Measurements from ENCODE around the gene DIS3L2. TPM values are rescaled to one million over a fixed set of nuclear protein-coding genes. Genes with fewer than 3 reads are reported as not detected.

DIS3L2 gene
- total and polyA plus RNA-seq, 3 experiments from 2014 or later = 16.4 to 29.5 (median 28.6) TPM

- H3K27ac Mint-ChIP-seq = peak overlapping the region in 2 of 8 donors; percentile 4 to 15
- CTCF ChIA-PET = interaction anchor here (1.6 kb wide), 1 partner anchor 19 kb away, joined by 5 read pairs; no protein-coding TSS in a partner anchor
These were observed 312.6 kb downstream of the DIS3L2 start for GRCh38 chr2:232273903-232274643.

GRCh38 chr2:232275670-232276069 lies 314.2 kb downstream of the DIS3L2 start:
- H3K27ac ChIP-seq (ENCODE audit: low read depth, low read length) = no peak overlapping the region
- Mint-ChIP-seq H3K4me1 (no peaks in the 10 kb centered on the region), H3K27me3 (peaks cover 0 to 4% of the 10 kb centered on the region in 2 donors), H3K4me3 (no peak overlapping the region), H3K36me3 (peaks cover 18 to 56% (median 23%) of the 10 kb centered on the region in 3 donors), H3K27ac (peak overlapping the region in 1 of 8 donors; percentile 64), H3K9me3 (peaks cover 0 to 4% (median 0%) of the 10 kb centered on the region in 5 donors)
- peaks cover 6% of the 10 kb centered on the region for H3K36me3 ChIP-seq (ENCODE audit: insufficient read depth, low read length)
- no peaks in the 10 kb centered on the region for H3K9me3 ChIP-seq (ENCODE audit: low read length)
- ChIA-PET POLR2A (no interaction called here), CTCF (interaction anchor here (1.3 kb wide), 1 partner anchor 18 kb away, joined by 4 read pairs; no protein-coding TSS in a partner anchor)
- H3K4me3 ChIP-seq (ENCODE audit: low read length) = no peak overlapping the region
- H3K27me3 ChIP-seq (ENCODE audit: insufficient read depth, low read length, poor library complexity, severe bottlenecking) = no peaks in the 10 kb centered on the region
- DNase-seq = no peak
- no peaks in the 10 kb centered on the region for H3K4me1 ChIP-seq (ENCODE audit: insufficient read depth, low read length)

More at GRCh38 chr2:232273903-232274643, 312.6 kb downstream of the DIS3L2 start:
- peaks cover 0 to 5% of the 10 kb centered on the region in 2 donors for H3K27me3 Mint-ChIP-seq
- Histone ChIP-seq H3K4me1 (ENCODE audit: insufficient read depth, low read length) (no peaks in the 10 kb centered on the region), H3K9me3 (ENCODE audit: low read length) (no peaks in the 10 kb centered on the region), H3K27me3 (ENCODE audit: insufficient read depth, low read length, poor library complexity, severe bottlenecking) (no peaks in the 10 kb centered on the region), H3K36me3 (ENCODE audit: insufficient read depth, low read length) (peaks cover 6% of the 10 kb centered on the region), H3K27ac (ENCODE audit: low read depth, low read length) (no peak overlapping the region), H3K4me3 (ENCODE audit: low read length) (no peak overlapping the region)
- peaks cover 14 to 53% (median 19%) of the 10 kb centered on the region in 3 donors for H3K36me3 Mint-ChIP-seq
- H3K4me3 Mint-ChIP-seq = no peak overlapping the region
- POLR2A ChIA-PET = no interaction called here
- peaks cover 0 to 4% (median 0%) of the 10 kb centered on the region in 5 donors for H3K9me3 Mint-ChIP-seq
- no peak for DNase-seq
- no peaks in the 10 kb centered on the region for H3K4me1 Mint-ChIP-seq

- POLR2A ChIA-PET = no interaction called here
- Histone ChIP-seq H3K4me1 (ENCODE audit: insufficient read depth, low read length) (no peaks in the 10 kb centered on the region), H3K27ac (ENCODE audit: low read depth, low read length) (no peak overlapping the region), H3K36me3 (ENCODE audit: insufficient read depth, low read length) (peaks cover 6% of the 10 kb centered on the region), H3K9me3 (ENCODE audit: low read length) (no peaks in the 10 kb centered on the region), H3K27me3 (ENCODE audit: insufficient read depth, low read length, poor library complexity, severe bottlenecking) (no peaks in the 10 kb centered on the region), H3K4me3 (ENCODE audit: low read length) (no peak overlapping the region)
- H3K27ac Mint-ChIP-seq = peak overlapping the region in 2 of 8 donors; percentile 23 to 64
- CTCF ChIA-PET = interaction anchor here (1.3 kb wide), 1 partner anchor 17 kb away, joined by 4 read pairs; no protein-coding TSS in a partner anchor
- peaks cover 0 to 2% of the 10 kb centered on the region in 2 donors for H3K27me3 Mint-ChIP-seq
- no peaks in the 10 kb centered on the region for H3K4me1 Mint-ChIP-seq
- no peak overlapping the region for H3K4me3 Mint-ChIP-seq
- no peak for DNase-seq
- H3K9me3 Mint-ChIP-seq = peaks cover 0 to 4% (median 0%) of the 10 kb centered on the region in 5 donors
- peaks cover 18 to 55% (median 24%) of the 10 kb centered on the region in 3 donors for H3K36me3 Mint-ChIP-seq
These were observed 314.7 kb downstream of the DIS3L2 start for GRCh38 chr2:232276084-232276732.

GRCh38 chr2:232276733-232277313 lies 315.3 kb downstream of the DIS3L2 start:
- Mint-ChIP-seq H3K4me3 (no peak overlapping the region), H3K4me1 (peaks cover 0 to 2% (median 0%) of the 10 kb centered on the region in 3 donors), H3K27ac (no peak overlapping the region), H3K9me3 (peaks cover 0 to 4% (median 0%) of the 10 kb centered on the region in 5 donors), H3K36me3 (peaks cover 18 to 58% (median 24%) of the 10 kb centered on the region in 3 donors), H3K27me3 (peaks cover 0 to 2% of the 10 kb centered on the region in 2 donors)
- peaks cover 6% of the 10 kb centered on the region for H3K36me3 ChIP-seq (ENCODE audit: insufficient read depth, low read length)
- H3K9me3 ChIP-seq (ENCODE audit: low read length) = no peaks in the 10 kb centered on the region
- POLR2A ChIA-PET = no interaction called here
- H3K27ac ChIP-seq (ENCODE audit: low read depth, low read length) = no peak overlapping the region
- no peaks in the 10 kb centered on the region for H3K4me1 ChIP-seq (ENCODE audit: insufficient read depth, low read length)
- H3K27me3 ChIP-seq (ENCODE audit: insufficient read depth, low read length, poor library complexity, severe bottlenecking) = no peaks in the 10 kb centered on the region
- H3K4me3 ChIP-seq (ENCODE audit: low read length) = no peak overlapping the region
- CTCF ChIA-PET = interaction anchor here (1.3 kb wide), 1 partner anchor 17 kb away, joined by 4 read pairs; no protein-coding TSS in a partner anchor
- DNase-seq = no peak

GRCh38 chr2:232278534-232278933 lies 317.0 kb downstream of the DIS3L2 start:
- CTCF ChIA-PET = interaction anchor here (1.0 kb wide), 1 partner anchor 14 kb away, joined by 3 read pairs; no protein-coding TSS in a partner anchor
- Mint-ChIP-seq H3K4me1 (peaks cover 2 to 7% (median 3%) of the 10 kb centered on the region in 3 donors), H3K27ac (no peak overlapping the region), H3K27me3 (peaks cover 0 to 2% of the 10 kb centered on the region in 2 donors), H3K4me3 (no peak overlapping the region), H3K9me3 (peaks cover 0 to 4% (median 0%) of the 10 kb centered on the region in 5 donors), H3K36me3 (peaks cover 18 to 55% (median 20%) of the 10 kb centered on the region in 3 donors)
- Histone ChIP-seq H3K27ac (ENCODE audit: low read depth, low read length) (no peak overlapping the region), H3K36me3 (ENCODE audit: insufficient read depth, low read length) (peaks cover 6% of the 10 kb centered on the region), H3K9me3 (ENCODE audit: low read length) (no peaks in the 10 kb centered on the region), H3K27me3 (ENCODE audit: insufficient read depth, low read length, poor library complexity, severe bottlenecking) (no peaks in the 10 kb centered on the region), H3K4me3 (ENCODE audit: low read length) (no peak overlapping the region), H3K4me1 (ENCODE audit: insufficient read depth, low read length) (no peaks in the 10 kb centered on the region)
- DNase-seq = no peak
- POLR2A ChIA-PET = no interaction called here

- CTCF ChIA-PET = interaction anchor here (1.2 kb wide), 1 partner anchor 12 kb away, joined by 4 read pairs; no protein-coding TSS in a partner anchor
- peaks cover 0 to 1% of the 10 kb centered on the region in 2 donors for H3K27me3 Mint-ChIP-seq
- H3K4me1 ChIP-seq (ENCODE audit: insufficient read depth, low read length) = peaks cover 8% of the 10 kb centered on the region
- no peak overlapping the region for H3K4me3 ChIP-seq (ENCODE audit: low read length)
- peak overlapping the region in 1 of 8 donors; percentile 26 for H3K27ac Mint-ChIP-seq
- peaks cover 18 to 43% (median 21%) of the 10 kb centered on the region in 3 donors for H3K36me3 Mint-ChIP-seq
- DNase-seq = no peak
- H3K36me3 ChIP-seq (ENCODE audit: insufficient read depth, low read length) = peaks cover 6% of the 10 kb centered on the region
- no peak overlapping the region for H3K27ac ChIP-seq (ENCODE audit: low read depth, low read length)
- H3K4me3 Mint-ChIP-seq = no peak overlapping the region
- POLR2A ChIA-PET = no interaction called here
- H3K9me3 Mint-ChIP-seq = peaks cover 0 to 4% (median 0%) of the 10 kb centered on the region in 5 donors
- no peaks in the 10 kb centered on the region for H3K27me3 ChIP-seq (ENCODE audit: insufficient read depth, low read length, poor library complexity, severe bottlenecking)
- no peaks in the 10 kb centered on the region for H3K9me3 ChIP-seq (ENCODE audit: low read length)
- peaks cover 5 to 15% (median 10%) of the 10 kb centered on the region in 3 donors for H3K4me1 Mint-ChIP-seq
These were observed 318.8 kb downstream of the DIS3L2 start for GRCh38 chr2:232280341-232280740.

- Histone ChIP-seq H3K4me3 (ENCODE audit: low read length) (no peak overlapping the region), H3K36me3 (ENCODE audit: insufficient read depth, low read length) (no peaks in the 10 kb centered on the region), H3K27ac (ENCODE audit: low read depth, low read length) (no peak overlapping the region), H3K4me1 (ENCODE audit: insufficient read depth, low read length) (peaks cover 18% of the 10 kb centered on the region), H3K27me3 (ENCODE audit: insufficient read depth, low read length, poor library complexity, severe bottlenecking) (no peaks in the 10 kb centered on the region), H3K9me3 (ENCODE audit: low read length) (no peaks in the 10 kb centered on the region)
- ChIA-PET CTCF (interaction anchor here (0.6 to 2.3 kb wide), 2 partner anchors 11 to 1254 kb away, joined by 3 to 9 read pairs; no protein-coding TSS in a partner anchor), POLR2A (no interaction called here)
- no peak for DNase-seq
- Mint-ChIP-seq H3K27ac (no peak overlapping the region), H3K9me3 (peaks cover 0 to 4% (median 0%) of the 10 kb centered on the region in 5 donors), H3K27me3 (no peaks in the 10 kb centered on the region), H3K4me1 (peaks cover 5 to 20% (median 10%) of the 10 kb centered on the region in 3 donors), H3K36me3 (peaks cover 14 to 36% (median 18%) of the 10 kb centered on the region in 3 donors), H3K4me3 (no peak overlapping the region)
These were observed 320.5 kb downstream of the DIS3L2 start for GRCh38 chr2:232281858-232282507.

Measured in CD8-positive, alpha-beta memory T cell (primary cell).